Right hindlimb (tissue), 1 donor: Measurements from ENCODE around the gene ANKRD29.

Experiments
- DNase-seq: peaks from one replicate; pipeline ENCODE4 v3.0.0-alpha.2; 2018

Gene ANKRD29

DNA sequence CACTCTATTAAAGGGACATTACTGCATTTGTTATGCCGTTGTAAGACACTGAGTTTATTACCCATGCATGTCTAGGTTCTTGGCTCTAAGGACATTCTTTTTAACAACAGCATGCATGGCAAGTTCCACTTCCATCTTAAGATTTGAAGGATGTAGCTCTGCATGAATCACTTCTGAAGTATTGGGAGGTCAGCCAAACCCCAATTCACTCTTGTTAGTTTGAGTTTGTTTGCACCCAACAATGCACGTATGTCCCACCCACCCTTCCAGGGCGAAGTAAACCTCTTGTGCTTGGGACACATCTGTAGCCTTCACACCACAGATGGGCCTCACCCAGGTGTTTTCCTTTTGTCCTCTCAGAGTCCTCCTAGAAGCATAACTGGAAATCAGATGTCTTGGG lies 21.0 kb upstream of the ANKRD29 start:
- DNase-seq = no peak

- no peak for DNase-seq
These were observed 20.4 kb upstream of the ANKRD29 start for GRCh38 chr18:23683155-23683554.

- DNase-seq = no peak
These were observed 19.8 kb upstream of the ANKRD29 start for GRCh38 chr18:23682472-23682871.

GRCh38 chr18:23682045-23682444 lies 19.3 kb upstream of the ANKRD29 start:
- DNase-seq = no peak

GRCh38 chr18:23675896-23676295 lies 13.2 kb upstream of the ANKRD29 start:
- no peak for DNase-seq

GRCh38 chr18:23675236-23675635 lies 12.5 kb upstream of the ANKRD29 start:
- DNase-seq = no peak

- no peak for DNase-seq
These were observed 11.0 kb upstream of the ANKRD29 start for GRCh38 chr18:23673725-23674124.

- no peak for DNase-seq
These were observed 8.9 kb upstream of the ANKRD29 start for GRCh38 chr18:23671564-23671963.

DNA sequence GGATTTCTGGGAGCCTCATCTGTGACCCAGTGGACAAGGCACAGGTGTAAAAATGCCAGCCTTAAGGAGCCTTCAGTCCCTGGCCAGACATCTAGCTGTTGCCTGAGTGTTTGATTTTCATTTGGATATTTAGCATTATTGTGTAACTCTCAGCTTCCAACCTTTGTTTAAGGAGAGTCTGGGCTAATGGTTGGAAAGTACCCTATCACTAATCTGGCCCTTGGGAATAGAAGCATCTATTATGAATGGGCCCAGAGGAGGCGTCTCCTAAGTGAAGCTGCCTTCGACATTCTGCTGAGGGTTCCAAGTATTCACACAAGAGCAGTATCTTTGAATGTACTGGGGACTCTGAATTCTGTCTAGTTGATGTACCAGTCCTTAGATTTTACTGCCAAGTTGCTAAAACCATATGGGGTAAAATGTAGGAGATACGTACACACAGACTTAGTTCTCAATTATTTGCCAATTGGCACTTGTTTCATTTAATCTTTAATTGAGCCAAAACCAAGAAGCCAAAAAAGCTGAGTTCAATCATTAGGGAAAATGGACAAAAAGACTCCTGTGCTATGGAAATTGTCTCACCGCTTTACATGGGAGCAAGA lies 7.2 kb upstream of the ANKRD29 start:
- DNase-seq = no peak

GRCh38 chr18:23669202-23669766 lies 6.6 kb upstream of the ANKRD29 start:
- no peak for DNase-seq

DNA sequence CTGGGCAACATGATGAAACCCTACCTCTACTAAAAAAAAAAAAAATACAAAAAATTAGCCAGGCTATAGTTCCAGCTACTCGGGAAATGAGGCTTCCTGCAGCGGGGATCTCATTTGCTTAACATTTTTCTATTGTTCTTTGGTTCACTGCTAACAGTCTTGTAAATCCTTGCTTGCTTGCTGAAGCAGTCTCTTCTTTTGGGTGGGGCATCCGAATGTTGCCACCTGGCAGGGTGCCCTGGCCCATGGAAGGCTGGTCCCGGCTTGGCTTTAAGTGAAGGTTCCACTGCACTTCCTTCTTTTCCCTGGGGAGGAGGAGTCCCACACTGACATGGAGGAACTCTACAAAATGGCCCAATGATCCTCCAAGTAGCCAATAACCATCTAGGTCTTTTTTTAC lies 6.0 kb upstream of the ANKRD29 start:
- DNase-seq = no peak

- no peak for DNase-seq
These were observed 4.4 kb upstream of the ANKRD29 start for GRCh38 chr18:23667114-23667513.

GRCh38 chr18:23664674-23665073 lies 2.0 kb upstream of the ANKRD29 start:
- no peak for DNase-seq

- no peak for DNase-seq
These were observed 889 bp downstream of the ANKRD29 start for GRCh38 chr18:23661735-23662308.

DNA sequence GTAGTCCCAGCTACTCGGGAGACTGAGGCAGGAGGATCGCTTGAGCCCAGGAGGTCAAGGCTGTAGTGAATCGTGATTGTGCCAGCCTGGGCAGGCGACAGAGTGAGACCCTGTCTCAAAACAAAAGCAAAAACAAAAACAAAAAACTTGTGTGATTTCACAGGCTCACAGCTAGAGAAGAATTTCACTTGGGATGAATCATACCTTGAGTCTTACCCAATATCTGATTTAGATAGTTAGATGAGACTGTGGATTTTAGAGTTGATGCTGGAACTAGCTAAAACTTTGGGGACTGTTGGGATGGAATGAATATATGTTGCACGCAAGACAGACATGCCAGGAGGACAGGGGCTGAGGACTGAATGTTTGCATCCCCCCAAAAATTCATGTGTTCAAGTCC lies 4.4 kb downstream of the ANKRD29 start:
- no peak for DNase-seq

- DNase-seq = no peak
These were observed 10.5 kb downstream of the ANKRD29 start for GRCh38 chr18:23652232-23652631.

DNA sequence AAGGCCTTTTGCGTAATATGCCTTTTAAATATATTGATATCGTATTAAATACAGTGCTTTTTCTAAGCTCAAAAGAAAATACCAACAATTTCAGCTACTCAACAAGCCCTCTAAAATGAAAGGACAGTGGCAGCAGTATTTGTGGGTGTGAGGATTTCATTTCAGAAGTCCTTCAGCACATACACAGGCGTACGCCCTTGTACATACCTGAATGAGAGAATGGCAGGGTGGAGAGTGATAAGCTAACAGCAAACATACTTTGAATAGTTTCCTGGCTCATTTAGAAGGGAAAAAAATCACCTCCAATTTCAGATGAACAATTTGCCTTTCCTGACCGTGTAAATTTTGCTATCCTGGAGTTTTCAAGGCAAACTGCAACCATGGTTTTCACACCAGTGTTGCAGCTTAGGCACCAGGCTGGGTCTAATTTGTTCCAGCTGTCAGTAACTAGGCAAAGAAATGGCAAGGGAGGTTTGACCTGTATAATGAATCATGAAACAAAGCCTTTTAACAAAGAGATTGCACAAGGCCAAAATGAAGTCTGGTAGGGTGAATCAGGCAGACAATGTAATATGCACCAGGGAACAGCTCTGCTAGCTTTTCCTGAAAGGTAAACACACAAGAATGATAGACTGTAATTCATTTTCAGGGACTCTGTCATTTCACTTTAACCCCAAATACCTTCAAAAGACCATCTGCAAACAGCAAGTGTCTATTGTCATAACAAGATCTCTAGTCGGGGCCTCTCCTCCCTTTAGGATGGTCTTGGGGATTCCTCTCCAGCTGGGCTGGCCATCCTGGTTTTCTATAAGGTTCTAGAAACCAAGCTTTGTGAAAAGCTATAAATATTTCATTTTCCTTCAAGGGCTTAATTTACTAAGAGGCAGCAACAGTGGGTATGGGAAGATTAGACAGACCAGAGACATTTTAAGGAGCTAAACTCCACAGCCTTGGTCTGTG lies 11.5 kb downstream of the ANKRD29 start:
- no peak for DNase-seq

DNA sequence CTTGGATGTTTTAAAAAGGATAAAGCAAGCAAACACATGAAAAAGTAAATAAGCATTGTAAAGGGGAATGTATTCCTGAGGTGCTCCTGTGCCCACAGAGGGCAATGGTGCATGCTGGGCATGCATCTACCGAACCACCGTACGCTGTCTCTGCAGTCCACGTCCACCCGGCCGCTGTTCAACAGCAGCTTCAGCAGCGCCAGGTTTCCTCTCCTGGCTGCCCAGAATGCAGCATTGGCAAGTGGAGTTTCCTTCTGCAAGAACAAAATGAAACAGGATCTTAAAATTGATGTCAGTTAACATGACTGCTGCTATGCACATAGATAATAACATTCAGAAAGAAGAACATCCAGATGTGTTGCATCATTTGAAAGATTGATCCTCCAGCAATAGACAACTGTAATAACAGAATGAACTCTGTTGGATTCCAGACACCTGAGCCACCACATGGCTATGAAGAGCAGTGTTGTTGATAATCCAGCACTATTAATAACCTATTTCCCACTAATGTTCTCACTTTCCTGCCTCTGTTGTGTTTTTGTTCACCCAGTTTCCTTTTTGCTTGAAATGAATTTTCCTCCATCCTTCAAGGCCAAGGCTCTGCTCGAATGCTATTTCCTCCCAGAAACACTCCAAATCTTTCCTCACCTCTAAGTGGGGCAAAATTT lies 13.6 kb downstream of the ANKRD29 start:
- peak; percentile 61 for DNase-seq

DNA sequence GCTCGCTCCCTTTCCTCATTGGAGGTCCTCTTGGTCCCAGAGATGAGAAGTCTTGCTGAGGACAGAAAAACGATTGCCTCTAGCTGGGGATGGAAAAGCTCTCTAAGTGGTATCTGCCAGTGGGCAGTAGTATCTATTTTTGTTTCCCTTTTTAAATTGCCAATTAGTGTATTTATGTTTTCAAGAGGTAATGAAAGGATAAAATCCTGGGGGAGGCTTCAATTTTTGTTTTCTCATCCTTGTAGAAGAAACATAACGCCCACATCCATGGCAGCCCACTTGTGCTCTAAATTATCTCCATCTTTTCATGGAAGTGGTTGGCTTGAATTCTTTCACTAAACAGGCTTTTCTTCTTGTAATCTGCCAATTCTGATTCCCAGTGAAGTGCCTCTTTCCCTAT lies 14.3 kb downstream of the ANKRD29 start:
- no peak for DNase-seq

DNA sequence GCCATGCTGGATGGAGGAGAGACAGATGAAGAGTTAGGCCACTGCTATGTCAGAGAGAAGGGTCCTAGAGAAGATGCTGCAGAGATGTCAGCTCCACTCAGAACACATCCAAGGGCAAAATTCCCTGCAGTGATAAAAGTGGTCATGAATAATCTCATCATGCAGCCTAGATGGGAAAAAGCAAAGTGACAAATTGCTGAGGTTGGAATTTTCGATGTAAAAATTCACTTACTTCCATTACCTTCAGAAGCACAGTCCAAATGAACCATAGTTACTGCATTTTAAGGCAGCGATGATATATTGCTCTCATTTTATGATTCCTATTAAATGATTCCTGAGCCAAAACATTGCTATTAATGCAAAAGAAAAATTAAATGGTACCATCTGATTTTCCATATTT lies 16.4 kb downstream of the ANKRD29 start:
- DNase-seq = no peak

DNA sequence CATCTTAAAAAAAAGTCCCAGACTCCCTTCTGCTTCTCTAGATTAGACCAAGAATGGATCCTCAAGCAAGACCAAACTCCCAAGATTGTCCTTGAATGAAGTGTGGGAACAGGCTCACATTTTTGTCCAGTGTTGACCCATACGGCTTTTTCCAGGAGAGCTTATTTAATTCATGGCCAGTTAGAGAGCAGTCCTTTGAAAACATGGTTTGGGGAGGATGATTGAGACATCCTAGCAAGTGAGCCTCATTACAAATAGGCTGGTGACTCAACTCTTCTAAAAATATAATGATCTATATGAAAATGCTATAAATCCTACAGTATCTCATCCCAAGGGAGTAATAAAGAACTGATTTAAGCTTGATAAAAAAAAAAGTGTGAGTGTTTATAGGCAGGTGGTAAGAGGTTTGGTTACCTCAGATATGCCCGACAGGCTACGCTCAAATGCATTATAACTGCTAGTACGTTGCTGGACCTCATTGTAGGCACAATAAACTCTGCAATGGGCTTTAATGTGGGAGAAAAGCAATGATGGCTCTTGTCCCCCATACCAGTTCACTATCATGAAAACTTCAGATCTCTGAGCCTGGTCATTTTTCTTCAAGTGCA lies 17.0 kb downstream of the ANKRD29 start:
- DNase-seq = no peak

DNA sequence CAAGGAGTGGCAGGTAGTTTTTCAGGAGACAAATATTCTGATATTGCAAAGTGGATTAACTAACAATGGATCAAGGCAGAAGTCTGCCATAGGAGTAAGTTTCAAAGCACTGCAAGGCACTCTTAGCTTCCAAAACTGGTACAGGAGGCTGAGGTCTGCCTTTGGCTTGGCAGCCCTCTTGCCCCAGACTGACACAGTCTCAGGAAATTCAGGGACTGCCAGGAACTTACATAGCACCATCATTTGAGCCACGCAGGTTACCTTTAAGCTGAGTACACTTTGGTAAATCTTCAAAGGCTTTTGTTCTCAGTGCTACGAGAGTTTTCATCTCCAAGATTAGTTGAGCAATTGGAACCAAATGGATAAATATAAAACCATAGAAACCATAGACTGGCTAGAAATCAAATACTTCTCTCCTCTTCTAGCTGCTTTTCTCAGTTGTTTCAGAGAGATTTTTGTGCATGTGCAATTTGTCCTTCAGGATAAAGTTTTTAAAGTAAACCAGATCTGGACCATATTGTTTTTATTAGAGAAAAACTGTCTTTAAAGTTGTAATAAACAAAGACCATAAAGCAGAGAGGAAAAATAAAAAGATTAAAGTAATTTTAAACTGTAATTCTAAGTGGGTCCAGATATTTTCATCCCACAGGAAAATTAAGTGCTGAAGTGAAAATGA lies 18.8 kb downstream of the ANKRD29 start:
- DNase-seq = no peak
